Measurements from ENCODE around the gene NSUN7.

GRCh38 chr4:40846532-40846931 lies 96.8 kb downstream of the NSUN7 start:
- no peak for TF ChIP-seq CHCHD3 (CRISPR knock-in tag; IDR thresholded peaks at IDR 0.05)
- TF ChIP-seq BRCA1 (CRISPR knock-in tag; IDR thresholded peaks at IDR 0.05), result no peak
- TF ChIP-seq JUN (CRISPR knock-in tag; IDR thresholded peaks at IDR 0.05), result no peak
- no peak for TF ChIP-seq ZBTB40 (IDR thresholded peaks at IDR 0.05)
- no peak for TF ChIP-seq ZBTB40 (CRISPR knock-in tag; IDR thresholded peaks at IDR 0.05)
- TF ChIP-seq POLR2A (IDR thresholded peaks at IDR 0.05; ENCODE audit: insufficient read depth in 1 of 2, low read depth in 2 of 2, low read length in 2 of 2), result no peak
- no peak for TF ChIP-seq EEA1 (CRISPR knock-in tag; IDR thresholded peaks at IDR 0.05; ENCODE audit: borderline replicate concordance)
- TF ChIP-seq ZFP41 (CRISPR knock-in tag; IDR thresholded peaks at IDR 0.05; ENCODE audit: borderline replicate concordance), result no peak
- no peak for TF ChIP-seq THAP8 (CRISPR knock-in tag; IDR thresholded peaks at IDR 0.05; ENCODE audit: borderline replicate concordance)
- no peak for TF ChIP-seq RFX3 (CRISPR knock-in tag; IDR thresholded peaks at IDR 0.05)
- TF ChIP-seq ZNF101 (CRISPR knock-in tag; IDR thresholded peaks at IDR 0.05; ENCODE audit: borderline replicate concordance, low read depth), result no peak
- no peak for TF ChIP-seq ZNF703 (CRISPR knock-in tag; IDR thresholded peaks at IDR 0.05; ENCODE audit: borderline replicate concordance)
- TF ChIP-seq CTCF (CRISPR knock-in tag; IDR thresholded peaks at IDR 0.05), result no peak

Measured in HepG2 (cell line).